Neural crest cell (in vitro differentiated cells): ENCODE results near the gene RPL15. TPM values are rescaled to one million over a fixed set of nuclear protein-coding genes. Genes with fewer than 3 reads are reported as not detected.
A peak's percentile ranks its signal among the peaks of the same experiment; 100 is the strongest.

Experiments
- DNase-seq: peaks from one replicate; pipeline ENCODE4 v3.0.0; 2021; ENCODE audit warnings: low read depth, mixed read lengths, low spot score
- H3K27ac Mint-ChIP-seq: one replicate; pipeline ENCODE4 v1.8.0; 2021; ENCODE audit warnings: mild to moderate bottlenecking, mixed read lengths; ENCODE audit not compliant: unreplicated experiment
- H3K27me3 Mint-ChIP-seq: 2 replicates; pipeline ENCODE4 v1.8.0; 2021; ENCODE audit warnings: low read depth, mild to moderate bottlenecking, mixed read lengths
- H3K36me3 Mint-ChIP-seq: 2 replicates; pipeline ENCODE4 v1.8.0; 2021; ENCODE audit warnings: low read depth, mild to moderate bottlenecking, mixed read lengths
- H3K4me1 Mint-ChIP-seq: 2 replicates; pipeline ENCODE4 v1.8.0; 2021; ENCODE audit warnings: mixed read lengths
- H3K4me3 Mint-ChIP-seq: one replicate; pipeline ENCODE4 v1.8.0; 2021; ENCODE audit warnings: mild to moderate bottlenecking, mixed read lengths
- H3K9me3 Mint-ChIP-seq: 2 replicates; pipeline ENCODE4 v1.8.0; 2021; ENCODE audit warnings: mixed read lengths
- CTCF ChIP-seq: fragments of 200-600 bp; sonication (generic); conservative IDR thresholded peaks from 2 replicates; pipeline ENCODE4 v1.5.0; 2021; ENCODE audit warnings: antibody characterized with exemption, mild to moderate bottlenecking
- total RNA-seq: library from RNA; stranded (reverse); gene quantifications from 2 replicates; pipeline ENCODE4 v1.2.1, GENCODE V29; 2021

RPL15 gene
- total RNA-seq, 1 donor from 2014 or later: 2,019 TPM

DNA sequence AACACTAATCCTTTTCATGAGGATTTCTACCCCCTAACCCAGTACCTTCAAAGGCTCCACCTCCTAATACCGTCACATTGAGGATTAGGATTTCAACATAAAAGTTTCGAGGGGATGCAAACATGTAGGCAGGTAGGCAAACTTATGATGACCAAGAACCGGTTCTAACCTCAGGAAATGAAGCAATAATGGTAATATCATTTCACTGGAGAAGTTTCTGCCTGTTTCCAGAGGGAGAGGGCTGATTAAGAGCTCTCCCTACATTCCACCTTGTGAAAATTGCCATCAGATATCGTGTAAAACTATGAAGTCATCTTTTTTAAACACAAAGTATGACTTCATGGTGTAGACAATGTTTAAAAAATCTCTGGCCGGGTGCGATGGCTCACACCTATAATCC, 31.7 kb upstream of the RPL15 start:
- Mint-ChIP-seq H3K4me1 (peaks cover 28% of the 10 kb centered on the region), H3K27ac (no peak overlapping the region), H3K36me3 (peaks cover 23% of the 10 kb centered on the region), H3K27me3 (no peaks in the 10 kb centered on the region), H3K9me3 (no peaks in the 10 kb centered on the region), H3K4me3 (no peak overlapping the region)
- DNase-seq: no peak
- TF ChIP-seq CTCF: no peak

- H3K9me3 Mint-ChIP-seq: no peaks in the 10 kb centered on the region
- H3K4me3 Mint-ChIP-seq: no peak overlapping the region
- TF ChIP-seq CTCF: no peak
- H3K36me3 Mint-ChIP-seq: peaks cover 21% of the 10 kb centered on the region
- H3K27me3 Mint-ChIP-seq: no peaks in the 10 kb centered on the region
- H3K27ac Mint-ChIP-seq: no peak overlapping the region
- DNase-seq: no peak
- peaks cover 29% of the 10 kb centered on the region for H3K4me1 Mint-ChIP-seq
These were observed 30.6 kb upstream of the RPL15 start for GRCh38 chr3:23886311-23886710.

DNA sequence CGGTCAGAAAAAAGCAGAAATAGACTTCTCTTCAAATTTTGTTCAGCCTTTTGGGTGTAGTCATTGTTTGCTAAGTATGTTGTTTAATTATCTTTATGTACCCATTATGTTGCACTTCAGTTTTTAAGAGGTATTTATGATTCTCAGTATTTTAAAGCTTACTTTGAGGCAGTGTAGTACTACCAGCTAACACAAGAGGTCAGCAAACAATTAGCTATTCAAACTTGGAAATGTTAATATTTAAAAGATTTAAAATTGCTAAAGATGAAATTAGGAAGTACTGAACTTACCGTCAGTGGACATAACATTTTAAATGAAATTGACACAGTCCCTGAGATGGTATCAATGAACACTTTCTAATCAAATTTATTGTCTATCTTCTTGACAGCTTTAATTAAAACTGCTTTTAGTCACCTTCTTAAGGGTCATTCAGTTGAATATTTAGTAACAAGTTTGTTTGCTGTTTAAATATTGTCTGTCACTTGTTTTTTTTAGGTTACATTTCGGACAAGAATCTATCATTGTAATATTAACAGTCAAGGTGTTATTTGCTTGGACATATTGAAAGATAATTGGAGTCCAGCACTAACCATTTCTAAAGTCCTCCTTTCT, 28.2 kb upstream of the RPL15 start:
- Mint-ChIP-seq H3K27ac (no peak overlapping the region), H3K4me3 (no peak overlapping the region), H3K36me3 (peaks cover 6% of the 10 kb centered on the region), H3K9me3 (no peaks in the 10 kb centered on the region), H3K4me1 (peaks cover 20% of the 10 kb centered on the region), H3K27me3 (no peaks in the 10 kb centered on the region)
- no peak for DNase-seq
- TF ChIP-seq CTCF: peak; percentile 90

DNA sequence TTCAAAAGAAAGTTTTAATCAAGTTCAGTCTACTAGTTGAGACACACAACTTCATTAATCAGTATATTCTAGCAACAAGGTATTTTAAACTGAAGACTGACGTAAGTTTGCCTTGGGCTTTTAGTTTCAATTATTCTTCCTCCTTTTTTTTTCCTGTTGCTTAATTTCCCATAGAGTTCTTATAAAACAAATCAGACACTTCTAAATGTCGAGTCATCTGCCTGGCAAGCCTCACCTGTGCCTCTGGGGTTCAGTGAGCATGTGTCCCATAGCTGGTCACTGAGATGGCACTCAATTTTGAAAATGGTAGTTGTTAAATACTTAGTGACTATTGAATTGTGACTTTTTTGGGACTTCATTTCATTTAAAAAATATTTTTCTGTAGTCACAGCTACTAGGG, 27.5 kb upstream of the RPL15 start:
- DNase-seq: no peak
- peaks cover 19% of the 10 kb centered on the region for H3K4me1 Mint-ChIP-seq
- H3K36me3 Mint-ChIP-seq: peaks cover 8% of the 10 kb centered on the region
- no peaks in the 10 kb centered on the region for H3K27me3 Mint-ChIP-seq
- peak overlapping the region; percentile 46 for H3K27ac Mint-ChIP-seq
- no peaks in the 10 kb centered on the region for H3K9me3 Mint-ChIP-seq
- H3K4me3 Mint-ChIP-seq: no peak overlapping the region
- no peak for TF ChIP-seq CTCF

DNA sequence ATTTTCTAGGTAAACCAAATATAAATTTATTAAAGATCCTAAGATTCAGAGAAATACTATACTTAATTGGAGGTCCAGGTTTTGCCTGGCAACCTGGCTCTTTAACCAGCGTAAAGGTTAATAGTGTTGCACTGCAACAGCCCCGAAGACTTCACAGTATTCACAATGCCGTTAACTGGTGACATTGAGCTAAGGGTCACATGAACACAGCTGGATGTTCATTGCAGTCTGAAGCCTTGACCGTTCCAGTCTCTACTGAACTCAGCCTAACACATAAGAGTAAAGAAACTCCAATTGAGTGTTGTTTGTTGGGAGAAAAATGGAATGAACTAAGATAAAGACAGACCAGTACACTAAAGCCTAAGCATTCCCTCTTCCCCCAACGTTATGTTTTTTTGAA, 27.0 kb upstream of the RPL15 start:
- Mint-ChIP-seq H3K27me3 (no peaks in the 10 kb centered on the region), H3K4me1 (peaks cover 18% of the 10 kb centered on the region), H3K4me3 (no peak overlapping the region), H3K27ac (no peak overlapping the region), H3K36me3 (peaks cover 9% of the 10 kb centered on the region), H3K9me3 (no peaks in the 10 kb centered on the region)
- TF ChIP-seq CTCF: no peak
- no peak for DNase-seq
